Measurements from ENCODE around the gene UMPS.

DNA sequence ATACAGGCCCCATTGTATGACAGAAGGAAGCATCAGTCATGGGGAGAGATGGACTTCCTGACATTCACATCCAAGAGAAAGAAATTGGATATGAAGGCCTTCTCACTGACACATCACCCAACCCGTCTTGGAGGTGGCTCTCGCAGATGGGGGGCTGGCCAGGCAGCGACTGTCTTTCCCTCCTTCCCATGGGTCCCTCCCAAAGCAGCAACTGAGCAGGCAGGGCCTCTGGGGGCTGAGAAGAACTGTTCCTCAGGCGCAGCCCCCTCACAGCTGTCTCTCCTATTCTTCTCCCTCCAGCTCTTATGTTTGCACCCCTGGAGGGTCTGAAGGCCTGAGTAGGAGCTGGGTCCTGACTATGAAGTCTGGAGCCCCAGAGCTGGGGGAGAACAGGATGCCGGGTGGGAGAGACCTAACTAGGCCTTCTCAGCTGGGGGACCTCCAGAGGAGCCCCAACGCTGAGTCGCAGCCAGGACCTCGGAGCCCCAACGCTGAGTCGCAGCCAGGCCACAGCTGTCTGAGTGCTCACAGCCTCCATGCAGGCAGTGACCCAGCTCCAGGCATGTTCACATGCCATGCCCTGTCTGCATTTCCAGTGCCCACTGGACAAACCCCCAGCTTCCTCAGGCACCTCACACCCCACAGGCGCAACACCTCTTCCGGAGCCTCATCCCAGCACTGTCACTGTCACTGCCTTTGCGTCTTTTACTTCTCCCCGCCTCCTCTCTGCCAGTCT, 29.6 kb downstream of the UMPS start:
- TF ChIP-seq CREB1 (IDR thresholded peaks at IDR 0.05; ENCODE audit: low read depth) (no peak), NFIC (IDR thresholded peaks at IDR 0.05) (no peak)
